Activated effector memory CD4-positive, alpha-beta T cell treated with anti-CD3 and anti-CD28 coated beads, Interleukin-2, amount 50 U/mL, for 16 hours (primary cell): ENCODE measurements around the gene WAPL.
"Not testable (repeated sequence)": the region's sequence is repeated elsewhere in the genome, so short reads cannot be mapped to it uniquely, and the experiment has no call there.

Experiments
- DNase-seq: peaks from one replicate; pipeline ENCODE4 v3.0.0-alpha.2; 2020

WAPL gene

DNA sequence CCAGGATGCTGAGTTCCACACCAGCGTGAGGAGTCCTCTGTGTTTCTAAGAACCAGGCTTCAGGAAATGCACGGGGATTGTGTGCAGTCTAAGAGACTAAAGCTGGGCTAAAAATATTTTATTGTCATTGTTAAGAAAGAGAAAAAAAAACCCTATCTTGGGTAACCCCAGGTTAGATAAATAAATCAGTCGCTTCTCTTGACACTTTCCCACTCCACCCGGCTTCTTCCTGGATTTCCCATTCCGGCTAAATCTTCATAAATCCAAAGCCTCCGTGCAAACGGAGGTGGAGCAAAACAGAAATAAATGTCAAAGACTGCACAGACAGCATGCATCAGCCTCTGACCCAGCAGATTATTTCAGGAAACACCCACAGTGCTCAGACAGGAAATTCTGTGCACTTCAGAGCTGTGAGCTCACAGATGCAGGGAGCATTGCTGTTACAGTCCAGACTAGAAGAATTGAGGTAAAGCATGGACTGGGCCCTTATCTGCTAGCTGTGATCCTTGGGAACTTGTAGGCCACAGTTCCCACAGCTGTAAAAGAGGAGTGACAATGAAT is 110.2 kb downstream of the WAPL start:
- DNase-seq: no peak

DNA sequence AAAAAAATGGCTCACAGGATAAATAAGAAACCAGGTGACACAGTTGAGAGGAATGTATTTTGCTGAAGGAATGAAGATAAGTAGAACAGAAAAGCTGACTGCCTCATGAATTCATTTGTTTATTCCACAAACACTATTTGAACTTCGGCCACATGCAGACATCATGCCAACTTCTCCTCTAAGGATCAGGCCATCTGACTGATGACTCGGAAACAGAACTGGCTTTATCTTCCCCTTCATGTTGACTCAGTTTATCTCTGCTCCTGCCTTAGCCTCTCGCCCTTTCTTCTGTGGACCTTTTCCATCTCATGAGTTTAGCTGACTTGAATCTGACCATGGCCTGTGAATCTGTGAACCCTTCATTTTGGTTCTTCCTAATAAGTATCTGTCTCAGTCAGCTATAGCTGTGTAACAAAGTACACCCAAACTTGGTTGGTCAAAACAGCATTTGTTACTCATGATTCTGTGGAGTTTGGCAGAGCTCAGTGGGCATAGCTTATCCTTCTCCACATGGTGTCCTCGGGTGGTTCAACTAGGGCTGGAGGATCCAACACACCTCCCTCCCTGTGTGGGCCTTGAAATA is 111.0 kb downstream of the WAPL start:
- no peak for DNase-seq

- DNase-seq: no peak
These were observed 112.4 kb downstream of the WAPL start for GRCh38 chr10:86409183-86409582.

DNA sequence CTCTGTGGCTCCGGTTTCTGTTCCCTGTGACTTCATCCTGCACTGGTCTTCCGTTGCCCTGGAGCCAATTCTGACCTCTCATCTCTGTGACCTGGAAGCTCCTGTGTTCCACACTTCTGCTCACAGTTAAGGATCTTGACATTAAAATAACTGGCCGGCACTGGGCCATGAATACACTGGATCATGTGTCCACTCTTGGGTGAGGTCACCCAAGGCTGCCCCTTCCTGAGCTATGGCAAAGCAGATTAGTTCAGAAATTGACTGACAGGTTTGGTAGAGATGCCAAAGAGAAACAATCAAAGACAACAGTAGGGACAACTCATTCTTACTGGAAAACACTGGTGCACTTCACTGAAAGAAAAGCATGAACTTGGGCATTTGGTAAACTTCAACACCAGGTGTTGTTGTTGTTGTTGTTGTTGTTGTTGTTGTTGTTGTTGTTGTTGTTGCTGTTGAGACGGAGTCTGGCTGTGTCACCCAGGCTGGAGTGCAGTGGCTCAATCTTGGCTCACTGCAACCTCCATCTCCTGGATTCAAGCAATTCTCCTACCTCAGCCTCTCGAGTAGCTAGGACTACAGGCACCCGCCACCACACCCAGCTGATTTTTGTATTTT is 118.3 kb downstream of the WAPL start:
- peak; percentile 38 for DNase-seq

DNA sequence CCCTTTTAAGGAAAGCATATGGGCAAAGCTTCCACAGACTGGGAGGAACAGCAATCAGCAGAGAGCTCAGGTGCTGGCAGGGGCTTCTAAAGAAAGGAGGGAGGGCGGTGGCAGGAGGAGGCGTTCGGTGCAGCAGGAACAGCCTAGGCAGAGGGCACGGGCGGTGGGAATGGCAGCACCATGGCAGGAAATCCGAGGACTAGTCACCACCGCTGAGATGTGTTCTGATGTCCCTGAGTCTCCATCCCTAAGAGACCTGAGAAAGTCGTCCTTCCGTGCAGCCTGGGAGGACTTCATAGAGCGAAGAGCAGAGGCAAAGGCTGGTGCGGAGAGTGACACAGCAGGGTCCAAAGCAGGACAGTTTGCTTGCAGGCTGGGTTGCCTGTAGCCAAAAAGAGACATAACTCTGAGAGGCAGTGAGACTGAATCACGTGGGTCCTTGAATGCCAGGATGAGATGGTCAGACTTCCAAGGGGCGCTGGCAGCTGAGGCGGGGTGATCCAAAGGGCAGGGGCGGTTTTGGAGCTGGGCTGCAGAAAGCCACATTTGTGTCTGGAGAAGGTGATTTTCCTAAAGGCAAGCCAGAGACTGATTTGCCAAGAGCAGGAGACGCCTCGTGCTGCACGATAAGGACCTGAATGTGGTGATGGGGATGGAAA is 119.2 kb downstream of the WAPL start:
- peak; percentile 61 for DNase-seq

DNA sequence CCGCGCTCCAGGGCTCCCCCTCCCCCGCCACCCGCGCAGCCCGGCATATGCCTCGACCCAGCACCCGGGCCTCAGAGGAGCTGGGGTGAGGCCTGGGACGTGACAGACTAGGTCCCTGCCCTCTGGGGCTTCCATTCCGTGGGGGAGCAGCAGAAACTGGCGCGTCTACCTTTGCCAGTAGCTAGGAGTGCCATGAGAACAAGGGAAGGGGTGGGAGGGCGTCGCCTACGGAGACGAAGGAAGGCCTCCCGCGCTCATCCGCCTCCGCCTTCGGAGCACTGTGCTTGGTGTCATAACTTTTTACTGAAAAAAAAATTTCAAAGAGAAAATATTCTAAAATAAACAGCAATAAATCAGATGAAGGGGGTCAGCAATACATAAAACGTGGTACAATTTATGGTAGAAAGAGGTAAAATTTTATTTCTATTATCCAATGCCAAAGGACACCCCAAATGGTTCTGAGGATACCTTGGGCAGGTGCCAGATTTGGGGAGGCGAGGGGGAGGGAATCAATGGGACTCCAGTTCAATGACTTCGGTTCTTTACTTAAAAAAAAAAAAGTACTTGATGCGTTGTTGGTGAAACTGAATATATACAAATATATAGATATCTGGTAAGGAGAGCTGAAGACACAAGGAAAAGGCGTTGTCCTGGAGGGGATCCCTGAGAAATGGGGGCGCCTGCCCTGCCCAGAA is 119.9 kb downstream of the WAPL start:
- peak; percentile 70 for DNase-seq

DNA sequence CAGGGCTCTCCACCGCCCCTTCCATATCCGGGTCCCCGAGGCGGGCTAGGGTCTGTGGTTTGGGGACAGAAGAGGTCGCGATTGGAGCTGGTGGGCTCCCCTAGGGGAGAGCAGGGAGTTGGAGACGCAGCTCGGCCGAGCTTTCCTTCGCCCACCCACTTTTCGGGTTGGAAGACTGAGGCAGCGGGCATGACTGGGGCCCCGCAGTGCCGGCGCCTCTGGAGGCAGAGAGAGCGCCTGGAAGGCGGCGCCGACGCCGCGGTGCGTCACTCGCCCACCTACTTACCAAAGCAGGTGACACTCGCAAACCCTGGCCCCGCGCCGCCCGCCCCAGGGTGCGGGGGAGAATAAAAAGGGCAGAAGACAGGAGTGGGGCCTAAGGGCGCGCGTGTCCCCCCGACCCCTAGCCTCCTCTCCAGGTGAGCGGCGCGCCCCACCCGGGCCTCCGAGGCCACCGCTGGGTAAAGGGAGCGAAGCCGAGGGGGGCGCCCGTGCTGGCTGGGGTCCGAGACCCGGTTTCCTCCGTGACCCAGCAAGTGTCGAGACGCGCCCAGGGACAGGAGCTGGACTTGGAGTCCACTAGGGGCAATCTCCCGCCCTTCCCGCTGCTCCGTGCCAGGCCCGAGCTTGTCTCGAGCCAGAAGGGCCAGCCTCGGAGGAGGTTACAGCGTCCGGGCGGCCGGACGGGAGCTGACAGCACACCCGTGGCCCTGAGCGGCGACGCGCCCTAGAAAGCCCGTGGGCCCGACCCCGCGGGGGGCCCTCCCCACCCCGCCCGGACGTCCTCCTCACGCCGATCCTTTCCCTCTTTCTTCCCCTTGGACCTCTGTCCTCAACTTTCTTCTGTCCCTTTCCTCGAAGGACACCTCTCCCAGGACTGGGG is 120.6 kb downstream of the WAPL start:
- peak; percentile 92 for DNase-seq

DNA sequence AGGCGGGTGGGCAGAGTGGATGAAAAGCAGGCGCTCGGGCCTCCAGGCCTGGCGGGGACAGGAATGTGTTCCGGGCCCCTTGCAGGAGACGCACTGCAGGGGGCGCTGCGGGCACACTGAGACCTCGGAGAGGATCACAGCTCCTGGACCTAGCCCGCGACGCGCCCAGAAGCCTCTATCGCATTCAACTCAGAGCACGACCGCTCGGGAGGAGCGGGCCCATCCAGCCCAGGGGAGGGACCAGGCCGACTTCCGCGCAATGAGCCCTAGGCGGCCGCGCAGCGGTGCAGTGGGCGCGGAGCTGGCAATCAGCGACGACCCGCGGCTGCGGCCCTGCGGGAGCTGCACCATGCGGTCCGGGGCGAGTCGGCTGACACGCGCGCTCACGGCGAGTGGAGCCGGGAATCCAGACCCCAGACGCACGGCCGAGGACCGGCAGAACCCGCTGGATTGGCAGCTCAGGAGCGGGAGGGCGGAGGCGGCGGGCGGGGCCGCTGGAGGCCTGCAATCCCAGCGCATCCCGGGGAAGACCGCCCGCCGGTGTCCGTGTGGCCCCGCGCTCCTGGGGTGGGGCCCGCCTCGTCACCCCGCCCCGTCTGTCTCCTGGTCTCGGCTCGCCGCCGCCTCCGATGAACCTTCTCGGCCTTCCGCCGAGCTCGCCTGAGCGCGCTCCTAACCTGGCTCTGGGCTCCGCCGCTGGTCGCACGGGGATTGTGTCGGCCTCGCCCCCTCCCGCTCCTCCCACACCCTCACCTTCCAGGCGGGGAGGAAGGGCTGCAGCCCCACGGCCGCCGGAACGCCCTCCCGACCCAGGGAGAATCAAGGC is 121.5 kb downstream of the WAPL start:
- peak; percentile 97 for DNase-seq

- peak; percentile 63 for DNase-seq
These were observed 122.1 kb downstream of the WAPL start for GRCh38 chr10:86399514-86399878.

DNA sequence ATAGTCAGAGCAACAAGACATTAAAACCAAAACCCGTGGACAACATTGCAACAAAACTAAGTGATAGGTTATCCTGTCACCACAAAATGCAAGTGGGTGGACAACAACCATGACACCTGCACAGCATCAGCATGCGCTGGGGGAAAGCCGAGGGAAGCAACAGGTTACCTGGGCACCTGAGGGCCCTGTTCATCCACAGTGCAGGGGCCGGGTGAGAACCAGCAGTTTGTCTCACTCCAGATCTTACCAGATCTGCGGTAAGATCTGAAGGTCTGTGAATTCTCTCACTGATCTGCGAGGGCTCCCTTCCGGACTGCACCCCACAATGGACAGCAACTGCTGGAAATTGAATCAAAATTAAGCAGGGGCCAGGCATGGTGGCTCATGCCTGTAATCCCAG is 124.5 kb downstream of the WAPL start:
- peak; percentile 54 for DNase-seq

- peak; percentile 61 for DNase-seq
These were observed 127.6 kb downstream of the WAPL start for GRCh38 chr10:86393862-86394455.

DNA sequence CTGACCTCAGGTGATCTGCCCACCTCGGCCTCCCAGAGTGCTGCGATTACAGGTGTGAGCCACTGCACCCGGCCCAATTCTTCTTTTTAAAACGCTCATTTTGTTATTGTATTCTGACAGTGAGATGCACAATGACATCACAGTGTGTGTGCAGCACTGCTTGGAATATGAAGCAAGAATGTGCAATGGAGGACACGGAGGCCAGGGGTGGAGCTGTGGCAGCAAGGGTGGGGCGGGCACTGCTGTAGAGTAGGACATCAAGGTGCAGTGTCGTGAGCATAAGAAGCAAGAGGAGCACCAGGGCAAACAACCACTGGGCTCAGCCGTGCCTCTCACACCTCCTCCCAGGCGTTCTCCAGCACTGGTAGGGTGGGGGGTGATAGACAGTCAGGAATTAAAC is 128.2 kb downstream of the WAPL start:
- peak; percentile 46 for DNase-seq

DNA sequence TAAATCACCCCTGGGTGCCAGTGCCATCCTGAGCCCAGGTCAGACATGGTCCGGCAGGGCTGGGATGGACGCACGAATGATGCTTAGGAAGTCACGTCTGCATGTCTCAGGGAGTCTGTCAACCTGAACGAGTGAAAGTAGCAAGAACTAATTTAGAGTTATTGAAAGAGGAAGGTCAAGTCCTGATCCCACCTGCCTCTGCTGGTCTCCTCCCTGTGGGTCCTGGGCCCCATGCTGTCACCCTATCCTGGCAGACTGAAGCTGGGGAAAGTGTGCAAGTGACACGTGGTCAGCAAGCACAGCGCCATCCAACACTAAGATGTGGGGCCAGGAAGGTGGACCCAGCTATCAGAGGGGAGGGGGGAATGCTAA is 128.9 kb downstream of the WAPL start:
- peak; percentile 22 for DNase-seq

DNA sequence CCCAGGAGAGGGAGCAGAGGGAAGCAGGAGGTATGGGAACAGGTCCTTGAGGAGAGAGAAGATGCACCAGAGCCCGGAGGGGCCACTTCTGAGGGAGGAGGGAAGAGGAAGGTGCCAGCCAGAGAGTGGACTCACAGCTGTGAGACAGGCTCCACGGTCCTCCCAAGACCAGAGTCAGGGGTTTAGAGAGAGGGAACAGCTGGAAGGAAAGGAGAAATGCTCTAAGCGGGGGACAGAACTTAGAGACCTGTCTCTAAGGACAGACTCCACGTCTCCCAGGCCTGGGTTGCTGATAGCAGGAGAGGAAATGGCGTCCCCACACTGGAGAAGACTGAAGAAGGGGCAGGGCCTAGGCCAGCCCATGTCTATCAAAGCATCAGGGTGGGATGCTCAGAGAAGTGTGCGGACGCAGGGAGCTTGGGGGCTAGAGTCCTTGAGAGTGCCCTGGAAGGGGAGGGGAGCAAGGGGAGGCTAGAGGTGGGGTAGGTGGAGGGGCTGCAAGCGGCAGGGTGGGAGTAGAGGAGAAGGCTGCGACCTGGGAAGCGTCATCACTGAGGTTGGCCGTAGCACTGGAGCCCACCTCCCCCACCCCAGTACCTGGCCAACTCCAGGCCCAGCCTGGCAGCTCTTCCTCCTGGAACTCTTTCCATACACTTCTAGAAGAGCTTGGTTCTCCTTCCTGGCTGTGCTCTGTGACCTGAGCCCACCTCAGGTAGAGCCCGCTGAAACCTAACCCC is 129.4 kb downstream of the WAPL start:
- DNase-seq: peak; percentile 43

- peak; percentile 45 for DNase-seq
These were observed 130.3 kb downstream of the WAPL start for GRCh38 chr10:86391236-86391840.

DNA sequence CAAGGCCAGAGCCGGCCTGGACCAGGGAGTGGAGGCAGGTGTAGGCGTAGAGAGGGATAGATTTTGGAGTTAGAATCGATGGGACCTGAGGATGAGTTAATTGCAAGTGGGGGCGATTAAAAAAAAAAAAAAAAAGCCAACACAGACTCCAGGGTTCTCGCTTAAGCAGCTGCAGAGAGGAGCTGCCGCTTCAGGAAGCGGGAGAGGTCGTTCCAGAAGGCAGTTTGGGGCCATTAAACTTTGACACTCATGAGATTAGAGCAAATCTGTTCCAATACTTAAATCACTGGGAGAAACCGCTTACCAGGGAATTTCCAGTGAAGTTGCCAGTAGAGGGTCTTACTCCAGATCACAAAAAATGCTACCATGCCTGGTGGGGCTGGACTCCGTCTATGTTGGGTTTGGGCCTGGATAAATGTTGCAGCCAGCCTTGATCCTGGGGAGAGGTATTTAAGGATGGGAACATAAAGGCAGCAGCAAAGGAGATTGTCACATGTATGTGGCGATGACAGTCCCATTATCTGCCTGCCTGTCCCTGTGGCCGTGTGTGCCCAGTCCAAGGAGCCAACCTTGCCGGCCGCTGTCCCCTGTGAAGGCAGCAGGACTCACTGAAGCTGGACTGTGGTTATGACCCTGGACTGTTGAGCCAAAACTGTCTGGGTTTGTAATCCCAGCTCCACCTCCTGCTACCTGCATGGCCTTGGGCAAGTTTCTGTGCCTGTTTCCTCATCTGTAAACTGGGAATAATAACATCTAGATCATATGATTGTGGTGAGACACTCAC is 131.1 kb downstream of the WAPL start:
- DNase-seq: peak; percentile 33

- DNase-seq: peak; percentile 66
These were observed 132.0 kb downstream of the WAPL start for GRCh38 chr10:86389441-86390193.

- DNase-seq: not testable (repeated sequence)
These were observed 132.5 kb downstream of the WAPL start for GRCh38 chr10:86389109-86389440.
